Mesenchymal stem cell (in vitro differentiated cells and primary cell): Measurements from ENCODE around the gene TSPAN2.
A peak's percentile ranks its signal among the peaks of the same experiment; 100 is the strongest.

Experiments
- DNase-seq: peaks from one replicate; pipeline ENCODE4 v3.0.0-alpha.2; 2013
- H2AFZ ChIP-seq: one replicate; pipeline ENCODE4 v1.6.1; 2013; ENCODE audit warnings: low read depth, mild to moderate bottlenecking, control low read depth, inconsistent platforms, low read length, moderate library complexity
- H2AK5ac ChIP-seq: 2 replicates; pipeline ENCODE4 v1.6.1; 2013; ENCODE audit warnings: low read length, moderate library complexity, mild to moderate bottlenecking, inconsistent platforms; ENCODE audit not compliant: severe bottlenecking
- H2BK120ac ChIP-seq: one replicate; pipeline ENCODE4 v1.6.1; 2013; ENCODE audit warnings: low read depth, mild to moderate bottlenecking, inconsistent platforms, low read length, moderate library complexity
- H2BK12ac ChIP-seq, 2 experiments: one replicate each; pipeline ENCODE4 v1.6.1; 2013; ENCODE audit warnings: inconsistent platforms in 2 of 2, low read length in 2 of 2, mild to moderate bottlenecking in 2 of 2, moderate library complexity in 2 of 2, control low read depth in 1 of 2
- H2BK15ac ChIP-seq: one replicate; pipeline ENCODE4 v1.6.1; 2013; ENCODE audit warnings: mild to moderate bottlenecking, low read depth, inconsistent platforms; ENCODE audit not compliant: poor library complexity, severe bottlenecking
- H2BK5ac ChIP-seq: 2 replicates; pipeline ENCODE4 v1.6.1; 2013; ENCODE audit warnings: low read depth, mild to moderate bottlenecking, low read length, control low read depth, inconsistent platforms; ENCODE audit not compliant: poor library complexity, severe bottlenecking
- H3K14ac ChIP-seq, 2 experiments: one replicate each; pipeline ENCODE4 v1.6.1; 2013; ENCODE audit warnings: inconsistent platforms in 2 of 2, low read length in 2 of 2, control low read depth in 1 of 2, mild to moderate bottlenecking in 1 of 2, moderate library complexity in 1 of 2
- H3K18ac ChIP-seq, 2 experiments: one replicate each; pipeline ENCODE4 v1.6.1; 2013; ENCODE audit warnings: inconsistent platforms in 2 of 2, low read length in 2 of 2, control low read depth in 1 of 2, low read depth in 1 of 2, mild to moderate bottlenecking in 1 of 2
- H3K23ac ChIP-seq, 2 experiments: one replicate each; pipeline ENCODE4 v1.6.1; 2013; ENCODE audit warnings: inconsistent platforms in 2 of 2, low read length in 2 of 2, mild to moderate bottlenecking in 2 of 2, moderate library complexity in 2 of 2, control low read depth in 1 of 2
- H3K27ac ChIP-seq: 2 replicates; pipeline ENCODE4 v1.5.1; 2013; ENCODE audit warnings: mild to moderate bottlenecking, moderate library complexity, low read length, control low read depth, inconsistent platforms; ENCODE audit not compliant: poor library complexity, severe bottlenecking
- H3K27me3 ChIP-seq, 2 experiments: 2 replicates each; pipeline versions ENCODE4 v1.6.1 to v1.7.0; 2013; ENCODE audit warnings: low read length in 2 of 2, mild to moderate bottlenecking in 2 of 2, moderate library complexity in 2 of 2, control low read depth in 1 of 2, inconsistent platforms in 1 of 2; ENCODE audit not compliant: control insufficient read depth in 1 of 2, insufficient read depth in 1 of 2
- H3K36me3 ChIP-seq, 2 experiments: 2 replicates each; pipeline versions ENCODE4 v1.6.1 to v1.7.0; 2013; ENCODE audit warnings: low read length in 2 of 2, control low read depth in 1 of 2, inconsistent platforms in 1 of 2, low read depth in 1 of 2, mild to moderate bottlenecking in 1 of 2; ENCODE audit not compliant: insufficient read depth in 2 of 2, control insufficient read depth in 1 of 2
- H3K4ac ChIP-seq, 2 experiments: one replicate each; pipeline ENCODE4 v1.6.1; 2013; ENCODE audit warnings: inconsistent platforms in 2 of 2, low read length in 2 of 2, mild to moderate bottlenecking in 2 of 2, moderate library complexity in 2 of 2, control low read depth in 1 of 2, low read depth in 1 of 2
- H3K4me1 ChIP-seq: 2 replicates; pipeline ENCODE4 v1.6.1; 2013; ENCODE audit warnings: low read depth, low read length, control low read depth; ENCODE audit not compliant: control insufficient read depth, insufficient read depth
- H3K4me2 ChIP-seq: 2 replicates; pipeline ENCODE4 v1.6.1; 2013; ENCODE audit warnings: low read length, mild to moderate bottlenecking, inconsistent platforms; ENCODE audit not compliant: poor library complexity, severe bottlenecking
- H3K4me3 ChIP-seq, 2 experiments: 2 replicates each; pipeline versions ENCODE4 v1.5.1 to v1.7.0; 2013; ENCODE audit warnings: low read length in 2 of 2, mild to moderate bottlenecking in 2 of 2, control low read depth in 1 of 2, low read depth in 1 of 2; ENCODE audit not compliant: insufficient read depth in 1 of 2
- H3K79me1 ChIP-seq: replicated peaks from 2 replicates; pipeline ENCODE4 v1.6.1; 2013; ENCODE audit warnings: mild to moderate bottlenecking, control low read depth, low read length, inconsistent platforms; ENCODE audit not compliant: poor library complexity, severe bottlenecking
- H3K9ac ChIP-seq: 2 replicates; pipeline ENCODE4 v1.7.0; 2013; ENCODE audit warnings: mild to moderate bottlenecking, low read length, moderate library complexity
- H3K9me3 ChIP-seq: 2 replicates; pipeline ENCODE4 v1.7.0; 2013; ENCODE audit warnings: mild to moderate bottlenecking, low read length; ENCODE audit not compliant: control insufficient read depth
- H4K8ac ChIP-seq: one replicate; pipeline ENCODE4 v1.6.1; 2013; ENCODE audit warnings: inconsistent platforms, mild to moderate bottlenecking, low read length, moderate library complexity
- H4K91ac ChIP-seq: one replicate; pipeline ENCODE4 v1.6.1; 2013; ENCODE audit warnings: mild to moderate bottlenecking, low read length, inconsistent platforms
- WGBS: methylation state at CpG from one replicate; pipeline ENCODE4 v1.1.7; 2013; ENCODE audit warnings: mixed read lengths; 5-methylcytosine and 5-hydroxymethylcytosine counted together

TSPAN2 gene

DNA sequence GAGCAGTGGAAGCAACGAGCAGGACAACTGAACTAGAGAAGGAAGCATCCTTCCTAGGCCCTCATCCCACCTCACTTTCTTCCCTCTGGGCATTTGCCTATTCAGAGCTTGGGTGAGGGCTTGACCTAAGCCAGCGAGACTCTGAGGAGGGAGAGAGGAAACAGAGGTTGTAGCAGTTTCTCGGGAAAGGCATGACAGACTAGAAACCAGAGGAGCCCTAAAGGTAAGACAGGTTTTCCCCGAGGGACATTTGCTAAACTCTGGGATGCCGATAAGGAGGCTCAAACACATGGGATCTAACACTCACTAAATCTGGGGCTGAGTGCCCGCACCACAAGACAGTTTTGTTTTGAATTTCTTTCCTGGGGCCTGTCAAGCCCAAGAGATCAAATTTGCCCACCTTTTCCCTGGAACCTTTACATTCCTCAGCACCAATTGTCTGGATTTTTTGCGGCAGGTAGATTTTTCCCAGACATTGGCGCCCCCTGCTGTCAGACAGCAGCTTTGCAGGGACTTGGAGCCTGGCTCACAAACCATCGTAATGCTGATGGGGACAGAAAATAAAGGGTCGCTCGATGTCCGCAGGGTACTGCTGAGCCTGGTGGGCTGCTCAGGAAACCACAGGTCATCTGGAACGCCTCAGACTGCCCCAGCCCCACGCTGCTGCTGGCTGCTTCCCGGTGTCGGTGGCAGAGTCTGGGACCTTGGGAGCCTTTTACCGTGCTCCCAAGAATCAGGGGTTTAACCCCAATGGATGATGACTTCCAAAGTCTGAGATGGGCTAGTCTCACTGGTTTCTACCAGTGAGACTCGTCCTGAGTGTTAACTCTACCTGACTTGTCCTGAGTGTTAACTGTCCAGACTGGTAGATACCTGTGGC is 23.4 kb upstream of the TSPAN2 start:
- no peak overlapping the region for H2AK5ac ChIP-seq
- no peaks in the 10 kb centered on the region for H3K79me1 ChIP-seq
- H3K4me1 ChIP-seq = peaks cover 13% of the 10 kb centered on the region
- no peak overlapping the region for H3K4me3 ChIP-seq
- H3K27ac ChIP-seq = no peak overlapping the region
- H3K9me3 ChIP-seq = no peaks in the 10 kb centered on the region
- H3K14ac ChIP-seq = no peak overlapping the region
- no peaks in the 10 kb centered on the region for H3K27me3 ChIP-seq
- H3K4me2 ChIP-seq = no peak overlapping the region
- H4K8ac ChIP-seq = no peak overlapping the region
- H2AFZ ChIP-seq = no peak overlapping the region
- no peak overlapping the region for H2BK15ac ChIP-seq
- no peak overlapping the region for H2BK12ac ChIP-seq
- H3K18ac ChIP-seq = no peak overlapping the region
- H2BK120ac ChIP-seq = no peak overlapping the region
- H4K91ac ChIP-seq = no peak overlapping the region
- H3K23ac ChIP-seq = no peak overlapping the region
- no peaks in the 10 kb centered on the region for H3K36me3 ChIP-seq
- 30% methylated on average over 17 of the region's 18 CpGs for WGBS
- peak; percentile 22 for DNase-seq
- H3K4ac ChIP-seq = no peak overlapping the region
- peak overlapping the region; percentile 2 for H3K9ac ChIP-seq
- H2BK5ac ChIP-seq = no peak overlapping the region

DNA sequence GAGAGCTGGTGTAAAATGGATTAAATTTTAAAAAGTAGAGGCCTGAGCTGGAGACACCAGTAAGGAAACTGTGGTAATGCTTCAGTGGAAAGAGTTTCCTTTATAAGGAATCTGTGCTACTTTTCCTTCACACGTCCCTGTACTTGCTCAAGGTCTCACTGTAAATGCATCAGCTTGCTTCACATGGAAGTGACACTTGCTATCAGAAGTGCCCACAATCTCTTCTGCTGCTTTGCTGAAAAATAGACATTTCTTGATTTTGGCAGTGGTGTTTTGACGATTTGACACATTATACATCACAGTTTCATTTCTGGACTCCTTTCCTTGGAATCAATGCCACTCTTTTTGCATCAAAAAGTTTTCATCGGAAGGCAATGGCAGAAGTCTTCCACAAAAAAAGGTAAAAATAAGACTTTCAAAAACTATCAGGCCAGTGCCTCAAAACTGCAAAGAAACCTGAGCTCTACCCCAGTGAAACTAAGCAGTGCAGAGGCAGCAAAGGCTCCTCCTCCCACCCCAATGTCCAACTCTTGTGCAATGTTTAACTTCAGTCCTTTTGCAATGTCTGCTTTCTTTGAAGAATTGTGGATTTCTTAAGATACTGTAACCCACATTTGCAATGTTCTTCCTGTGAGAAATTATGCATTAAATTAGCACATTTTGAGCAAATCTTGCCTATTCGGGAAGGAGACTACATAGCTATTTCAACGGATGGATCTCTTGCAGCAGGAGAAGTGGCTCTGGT is 18.4 kb upstream of the TSPAN2 start:
- Histone ChIP-seq H4K8ac (no peak overlapping the region), H2BK120ac (no peak overlapping the region), H2BK5ac (no peak overlapping the region), H3K4ac (no peak overlapping the region), H4K91ac (no peak overlapping the region), H2BK12ac (no peak overlapping the region), H3K23ac (no peak overlapping the region), H3K18ac (no peak overlapping the region), H3K4me1 (no peaks in the 10 kb centered on the region), H2AK5ac (no peak overlapping the region), H3K4me2 (no peak overlapping the region), H3K14ac (no peak overlapping the region), H3K27ac (no peak overlapping the region), H3K9ac (no peak overlapping the region), H3K79me1 (no peaks in the 10 kb centered on the region), H3K27me3 (no peaks in the 10 kb centered on the region), H2AFZ (no peak overlapping the region), H3K4me3 (no peak overlapping the region), H2BK15ac (no peak overlapping the region), H3K36me3 (no peaks in the 10 kb centered on the region), H3K9me3 (no peaks in the 10 kb centered on the region)
- peak; percentile 25 for DNase-seq
- WGBS = 93% methylated on average over 5 of the region's 5 CpGs

DNA sequence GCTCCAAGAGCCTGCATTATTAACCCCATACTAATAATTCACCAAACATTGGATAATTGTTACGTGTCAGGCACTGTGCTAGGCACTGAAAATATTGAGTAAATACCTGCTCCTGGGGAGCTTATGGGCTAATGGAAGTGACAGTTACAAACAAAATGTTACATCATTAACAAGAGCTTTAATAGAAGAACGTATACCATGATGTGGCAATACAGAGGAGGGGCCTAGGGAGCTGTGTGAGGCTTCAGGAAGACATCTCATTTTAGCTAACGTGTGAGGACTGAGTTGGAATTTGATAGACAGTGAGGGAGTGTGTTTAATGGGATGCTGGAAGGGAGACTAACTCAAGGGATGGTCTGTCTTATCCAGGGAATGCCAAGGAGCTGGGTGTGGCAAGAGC is 16.5 kb upstream of the TSPAN2 start:
- H4K91ac ChIP-seq = no peak overlapping the region
- no peaks in the 10 kb centered on the region for H3K9me3 ChIP-seq
- H2AFZ ChIP-seq = no peak overlapping the region
- no peak overlapping the region for H2AK5ac ChIP-seq
- H3K4me1 ChIP-seq = no peaks in the 10 kb centered on the region
- H3K27me3 ChIP-seq = no peaks in the 10 kb centered on the region
- no peak overlapping the region for H4K8ac ChIP-seq
- H3K79me1 ChIP-seq = no peaks in the 10 kb centered on the region
- no peak overlapping the region for H3K27ac ChIP-seq
- H3K4ac ChIP-seq = no peak overlapping the region
- 77% methylated on average over 2 of the region's 3 CpGs for WGBS
- H3K4me3 ChIP-seq = no peak overlapping the region
- H2BK5ac ChIP-seq = no peak overlapping the region
- H2BK120ac ChIP-seq = no peak overlapping the region
- no peak overlapping the region for H3K23ac ChIP-seq
- no peak overlapping the region for H3K9ac ChIP-seq
- no peak overlapping the region for H3K18ac ChIP-seq
- no peak overlapping the region for H2BK15ac ChIP-seq
- H2BK12ac ChIP-seq = no peak overlapping the region
- no peaks in the 10 kb centered on the region for H3K36me3 ChIP-seq
- H3K4me2 ChIP-seq = no peak overlapping the region
- no peak overlapping the region for H3K14ac ChIP-seq
- DNase-seq = no peak

DNA sequence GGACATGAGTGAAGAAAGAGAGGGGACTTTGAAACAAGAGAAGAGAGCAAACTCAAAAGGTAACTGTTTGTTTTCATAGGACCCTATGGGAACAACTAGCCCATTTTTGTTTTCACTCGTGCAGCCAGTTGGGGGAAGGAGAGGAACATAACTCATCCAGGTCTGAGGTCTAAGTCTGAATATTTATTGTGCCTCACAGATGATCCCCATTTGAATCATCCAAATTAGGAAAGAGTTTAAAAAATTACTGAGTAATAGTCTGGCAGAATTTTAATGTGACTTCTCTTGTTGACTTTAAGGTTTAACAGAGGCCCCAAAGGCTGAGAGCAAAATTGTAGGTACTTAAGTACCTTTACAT is 10.4 kb upstream of the TSPAN2 start:
- H3K9me3 ChIP-seq = no peaks in the 10 kb centered on the region
- H3K4ac ChIP-seq = no peak overlapping the region
- H2AFZ ChIP-seq = no peak overlapping the region
- H2BK15ac ChIP-seq = no peak overlapping the region
- peak overlapping the region in 1 of 2 experiments; percentile 50 for H3K4me3 ChIP-seq
- no peak overlapping the region for H3K18ac ChIP-seq
- H3K14ac ChIP-seq = no peak overlapping the region
- H3K4me2 ChIP-seq = no peak overlapping the region
- no peak overlapping the region for H3K27ac ChIP-seq
- H3K79me1 ChIP-seq = no peaks in the 10 kb centered on the region
- no peaks in the 10 kb centered on the region for H3K36me3 ChIP-seq
- no peak overlapping the region for H2AK5ac ChIP-seq
- peak overlapping the region; percentile 89 for H3K9ac ChIP-seq
- H2BK12ac ChIP-seq = no peak overlapping the region
- H3K27me3 ChIP-seq = no peaks in the 10 kb centered on the region
- no peak for DNase-seq
- WGBS = 0% methylated on average over 1 of the region's 1 CpG
- H2BK120ac ChIP-seq = no peak overlapping the region
- no peak overlapping the region for H4K91ac ChIP-seq
- no peaks in the 10 kb centered on the region for H3K4me1 ChIP-seq
- H3K23ac ChIP-seq = no peak overlapping the region
- no peak overlapping the region for H4K8ac ChIP-seq
- no peak overlapping the region for H2BK5ac ChIP-seq
